ENCODE data around the gene OBP2A. TPM values are rescaled to one million over a fixed set of nuclear protein-coding genes. Genes with fewer than 3 reads are reported as not detected.

The OBP2A gene
- total RNA-seq, 4 donors from 2014 or later: not detected

DNA sequence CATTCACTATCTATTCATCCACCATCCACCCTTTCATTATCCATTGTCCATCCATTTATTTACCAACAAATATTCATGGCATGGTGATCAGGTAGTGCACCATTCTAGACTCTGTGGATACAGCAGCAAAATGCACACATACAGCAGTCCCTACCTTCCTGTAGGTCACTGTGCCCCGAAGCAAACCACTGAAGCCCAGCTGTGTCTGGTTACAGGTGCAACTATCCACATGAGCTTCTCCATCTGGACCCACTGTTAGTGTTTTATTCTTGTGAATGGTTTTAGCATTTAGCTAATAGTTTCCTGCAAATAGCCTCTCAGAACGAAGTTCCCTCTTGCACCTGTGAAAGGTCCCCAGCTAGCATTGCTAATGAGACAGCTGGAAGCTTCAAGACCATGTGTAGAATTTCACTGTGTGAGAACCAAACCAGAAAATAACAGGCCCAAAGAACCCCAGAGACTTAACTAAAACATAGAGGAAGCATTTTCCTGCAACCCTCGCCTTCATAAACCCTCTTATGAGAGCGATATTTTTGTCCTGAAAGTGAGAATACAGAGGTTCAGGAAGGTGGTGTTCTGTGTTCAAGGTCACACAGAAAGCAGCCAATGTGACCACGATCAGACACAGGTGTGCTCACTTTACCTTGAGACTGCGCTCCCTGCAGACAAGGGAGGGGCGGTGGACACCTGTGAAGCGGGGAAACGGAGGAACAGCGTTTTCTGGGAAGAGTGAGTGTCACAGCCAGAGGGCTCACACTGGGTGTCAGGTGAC, 34.1 kb downstream of the OBP2A start:
- no peak overlapping the region for H3K4me3 ChIP-seq (replicated peaks in 1 of 3)
- no peak overlapping the region for H3K27ac ChIP-seq
- H3K27me3 ChIP-seq: no peaks in the 10 kb centered on the region
- DNase-seq: no peak
- TF ChIP-seq, protein P1, sequence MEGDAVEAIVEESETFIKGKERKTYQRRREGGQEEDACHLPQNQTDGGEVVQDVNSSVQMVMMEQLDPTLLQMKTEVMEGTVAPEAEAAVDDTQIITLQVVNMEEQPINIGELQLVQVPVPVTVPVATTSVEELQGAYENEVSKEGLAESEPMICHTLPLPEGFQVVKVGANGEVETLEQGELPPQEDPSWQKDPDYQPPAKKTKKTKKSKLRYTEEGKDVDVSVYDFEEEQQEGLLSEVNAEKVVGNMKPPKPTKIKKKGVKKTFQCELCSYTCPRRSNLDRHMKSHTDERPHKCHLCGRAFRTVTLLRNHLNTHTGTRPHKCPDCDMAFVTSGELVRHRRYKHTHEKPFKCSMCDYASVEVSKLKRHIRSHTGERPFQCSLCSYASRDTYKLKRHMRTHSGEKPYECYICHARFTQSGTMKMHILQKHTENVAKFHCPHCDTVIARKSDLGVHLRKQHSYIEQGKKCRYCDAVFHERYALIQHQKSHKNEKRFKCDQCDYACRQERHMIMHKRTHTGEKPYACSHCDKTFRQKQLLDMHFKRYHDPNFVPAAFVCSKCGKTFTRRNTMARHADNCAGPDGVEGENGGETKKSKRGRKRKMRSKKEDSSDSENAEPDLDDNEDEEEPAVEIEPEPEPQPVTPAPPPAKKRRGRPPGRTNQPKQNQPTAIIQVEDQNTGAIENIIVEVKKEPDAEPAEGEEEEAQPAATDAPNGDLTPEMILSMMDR (IDR thresholded peaks at IDR 0.05): no peak
- no peak for TF ChIP-seq POLR2A (IDR thresholded peaks at IDR 0.05)
- intact Hi-C loops (cut with DNase I): no loop called here
- no peaks in the 10 kb centered on the region for H3K9me3 ChIP-seq
- WGBS, 2 donors: 78 to 79% methylated on average over 10 of the region's 10 CpGs
- H3K36me3 ChIP-seq: no peaks in the 10 kb centered on the region
- peaks cover 0 to 2% of the 10 kb centered on the region in 2 donors for H3K4me1 ChIP-seq

DNA sequence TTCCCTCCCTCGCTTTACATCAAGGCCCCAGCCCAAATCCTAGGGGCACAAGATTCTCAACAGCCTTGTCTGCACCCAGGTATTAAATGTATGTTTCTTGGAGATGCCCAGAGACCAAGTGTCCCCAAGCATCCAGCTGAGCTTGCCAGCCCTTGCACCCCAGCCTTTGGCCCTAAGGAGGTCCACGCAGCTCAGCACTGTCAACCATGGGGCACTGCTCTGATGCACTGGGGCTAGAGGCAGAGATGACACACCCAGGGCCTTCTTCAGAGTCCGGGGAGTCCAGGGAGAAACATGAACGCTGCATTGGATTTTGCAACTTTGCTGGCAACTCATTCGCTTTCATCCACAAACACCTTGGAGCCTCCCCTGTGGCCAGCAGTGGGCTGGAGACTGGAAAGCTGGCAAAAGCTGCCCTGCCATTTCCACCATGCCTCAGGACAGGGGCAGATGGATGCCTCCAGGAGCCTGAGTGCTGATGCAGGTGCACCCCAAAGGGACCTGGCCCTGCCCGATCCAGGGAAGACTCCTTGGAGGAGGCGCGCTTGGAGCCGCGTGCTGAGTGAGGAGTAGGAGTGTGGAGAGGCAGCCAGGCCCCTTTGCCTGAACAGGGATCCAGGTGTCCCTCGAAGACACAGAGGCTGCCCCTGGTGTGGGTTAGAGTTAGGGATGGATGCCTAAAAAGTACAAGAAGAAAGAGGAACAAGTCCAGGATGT, 34.9 kb downstream of the OBP2A start:
- Histone ChIP-seq H3K4me1 (no peaks in the 10 kb centered on the region), H3K27me3 (no peaks in the 10 kb centered on the region), H3K36me3 (no peaks in the 10 kb centered on the region), H3K9me3 (no peaks in the 10 kb centered on the region), H3K27ac (no peak overlapping the region), H3K4me3 (replicated peaks in 1 of 3) (no peak overlapping the region)
- no peak for DNase-seq
- intact Hi-C loops (cut with DNase I): no loop called here
- 88 to 95% methylated on average over 10 to 11 of the region's 11 CpGs for WGBS, 2 donors
- TF ChIP-seq, protein P1 (IDR thresholded peaks at IDR 0.05): no peak
- TF ChIP-seq POLR2A (IDR thresholded peaks at IDR 0.05): no peak

DNA sequence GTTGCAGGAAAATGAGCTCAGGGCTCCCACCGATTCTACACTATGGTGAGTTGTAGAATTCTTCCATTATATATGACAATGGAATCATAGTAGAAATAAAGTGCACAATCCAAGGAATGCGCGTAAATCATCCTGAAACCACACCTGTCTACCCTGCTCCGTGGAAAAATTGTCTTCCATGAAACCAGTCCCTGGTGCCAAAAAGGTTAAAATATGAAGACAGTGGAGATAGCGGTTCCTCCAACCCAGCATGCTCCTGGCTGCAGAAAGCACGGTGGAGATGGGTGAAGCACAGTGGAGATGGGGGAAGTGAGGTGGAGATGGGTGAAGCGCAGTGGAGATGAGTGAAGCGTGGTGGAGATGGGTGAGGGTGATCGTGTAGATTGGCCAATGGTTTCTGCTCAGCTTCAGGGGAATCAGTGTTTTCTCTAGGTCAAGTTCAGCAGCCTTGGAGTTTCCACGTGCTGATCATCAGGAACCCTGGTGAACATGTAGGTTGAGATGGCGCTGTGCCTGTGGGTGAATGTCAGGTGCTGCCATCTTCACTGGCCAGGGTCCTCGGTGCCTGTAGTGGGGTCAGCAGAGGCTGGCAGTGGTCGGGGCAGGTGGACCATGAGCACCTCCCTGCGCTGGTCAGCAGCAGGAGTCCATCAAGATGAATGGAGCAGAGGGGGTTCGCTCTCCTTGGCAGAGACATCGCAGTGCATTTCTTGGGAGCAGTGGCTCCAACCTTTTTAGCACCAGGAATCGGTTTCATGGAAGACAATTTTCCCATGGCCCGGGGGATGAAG, 35.9 kb downstream of the OBP2A start:
- intact Hi-C loops (cut with DNase I): no loop called here
- Histone ChIP-seq H3K4me1 (no peaks in the 10 kb centered on the region), H3K4me3 (replicated peaks in 1 of 3) (no peak overlapping the region), H3K36me3 (no peaks in the 10 kb centered on the region), H3K27me3 (no peaks in the 10 kb centered on the region), H3K9me3 (no peaks in the 10 kb centered on the region), H3K27ac (no peak overlapping the region)
- no peak for TF ChIP-seq POLR2A (IDR thresholded peaks at IDR 0.05)
- TF ChIP-seq, protein P1 (IDR thresholded peaks at IDR 0.05): no peak
- no peak for DNase-seq
- WGBS, 2 donors: 87 to 90% methylated on average over 18 of the region's 18 CpGs

DNA sequence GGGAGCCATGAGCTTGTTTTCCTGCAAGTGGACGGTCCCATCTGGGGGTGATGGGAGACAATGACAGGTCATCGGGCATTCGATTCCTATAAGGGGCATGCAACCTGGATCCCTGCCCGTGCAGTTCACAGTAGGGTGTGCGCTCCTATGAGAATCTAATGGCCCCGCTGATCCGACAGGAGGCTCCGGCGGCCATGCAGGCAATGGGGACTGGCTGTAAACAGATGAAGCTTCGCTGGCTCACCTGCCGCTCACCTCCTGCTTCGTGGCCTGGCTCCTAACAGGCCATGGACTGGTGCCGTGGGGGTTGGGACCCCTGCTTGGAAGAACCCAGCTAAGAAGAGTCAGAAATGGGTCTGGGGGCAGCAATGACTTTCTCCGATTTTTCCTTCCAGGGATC, 36.6 kb downstream of the OBP2A start:
- WGBS, 2 donors: 81 to 92% methylated on average over 12 to 14 of the region's 14 CpGs
- H3K9me3 ChIP-seq: no peaks in the 10 kb centered on the region
- no peaks in the 10 kb centered on the region for H3K36me3 ChIP-seq
- no peaks in the 10 kb centered on the region for H3K27me3 ChIP-seq
- H3K4me1 ChIP-seq: no peaks in the 10 kb centered on the region
- no peak for DNase-seq
- H3K4me3 ChIP-seq (replicated peaks in 1 of 3): no peak overlapping the region
- no peak for TF ChIP-seq POLR2A (IDR thresholded peaks at IDR 0.05)
- TF ChIP-seq, protein P1 (IDR thresholded peaks at IDR 0.05): no peak
- intact Hi-C loops (cut with DNase I): no loop called here
- no peak overlapping the region for H3K27ac ChIP-seq
